ENCODE results near the gene STIM2. TPM values are rescaled to one million over a fixed set of nuclear protein-coding genes. Genes with fewer than 3 reads are reported as not detected.

STIM2 gene
- polyA plus RNA-seq, 1 donor (not counting 4 experiments of a cell fraction or from before 2014, with no cell fraction given) = 20.7 TPM

DNA sequence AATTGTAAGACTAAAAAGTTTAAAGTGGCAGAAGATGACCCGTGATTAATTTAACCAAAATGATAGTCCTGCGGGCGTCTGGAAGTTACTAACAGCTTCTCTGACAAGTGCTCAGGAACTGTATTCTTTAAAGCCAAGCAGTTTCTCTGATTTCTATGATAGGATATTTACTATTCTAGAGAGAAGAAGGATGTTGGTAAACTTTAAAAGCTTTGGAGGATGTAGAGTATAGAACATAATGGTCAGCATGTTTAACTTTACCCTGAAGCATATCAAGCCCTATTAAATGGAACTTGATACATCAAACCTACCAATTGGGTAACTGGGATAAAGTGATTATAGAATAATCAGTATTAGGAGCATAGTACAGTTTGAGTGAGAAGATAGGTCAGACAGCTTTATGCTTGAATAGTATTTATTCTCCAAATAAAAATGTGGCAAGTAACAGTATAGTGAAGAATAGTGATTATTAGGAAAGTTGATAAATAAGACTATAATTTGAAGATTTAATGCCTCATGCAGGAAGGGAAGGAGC is 1.8 kb downstream of the STIM2 start:
- Histone ChIP-seq H3K9ac (ENCODE audit: control insufficient read depth, extremely low read depth, insufficient read depth, low read length) (peak overlapping the region; percentile 88), H3K36me3 (ENCODE audit: control insufficient read depth in 2 of 2, extremely low read depth in 1 of 2, insufficient read depth in 2 of 2, low read length in 2 of 2) (no peaks in the 10 kb centered on the region), H4K20me1 (ENCODE audit: control insufficient read depth, extremely low read depth, insufficient read depth, low read length) (no peaks in the 10 kb centered on the region), H3K4me3 (ENCODE audit: control insufficient read depth in 2 of 3, extremely low read depth in 1 of 3, insufficient read depth in 2 of 3, low read depth in 1 of 3, low read length in 3 of 3) (peak overlapping the region; percentile 79 to 98 (median 97)), H3K9me1 (ENCODE audit: control insufficient read depth, extremely low read depth, insufficient read depth, low read length) (no peaks in the 10 kb centered on the region), H3K79me2 (ENCODE audit: control insufficient read depth, insufficient read depth, low read length) (peaks cover 44% of the 10 kb centered on the region), H3K27ac (ENCODE audit: control insufficient read depth, insufficient read depth, low read length) (no peak overlapping the region), H3K9me3 (ENCODE audit: control insufficient read depth, low read depth, low read length) (no peaks in the 10 kb centered on the region), H3K27me3 (ENCODE audit: control insufficient read depth, extremely low read depth, insufficient read depth, low read length) (no peaks in the 10 kb centered on the region), H2AFZ (ENCODE audit: control insufficient read depth, low read length) (no peak overlapping the region), H3K4me1 (ENCODE audit: control insufficient read depth, extremely low read depth, insufficient read depth, low read length) (peaks cover 18% of the 10 kb centered on the region), H3K4me2 (ENCODE audit: control insufficient read depth, extremely low read depth, insufficient read depth, low read depth, low read length) (peak overlapping the region; percentile 88)
- TF ChIP-seq EZH2 (IDR thresholded peaks at IDR 0.05; ENCODE audit: low read length) = no peak
- FAIRE-seq (no peak), DNase-seq (ENCODE audit: low read depth, low spot score) (no peak)
- dilution Hi-C loops (cut with MboI; ENCODE audit: extremely low pct_ligation_motif_present, low sequenced_read_pairs) = no loop called here

DNA sequence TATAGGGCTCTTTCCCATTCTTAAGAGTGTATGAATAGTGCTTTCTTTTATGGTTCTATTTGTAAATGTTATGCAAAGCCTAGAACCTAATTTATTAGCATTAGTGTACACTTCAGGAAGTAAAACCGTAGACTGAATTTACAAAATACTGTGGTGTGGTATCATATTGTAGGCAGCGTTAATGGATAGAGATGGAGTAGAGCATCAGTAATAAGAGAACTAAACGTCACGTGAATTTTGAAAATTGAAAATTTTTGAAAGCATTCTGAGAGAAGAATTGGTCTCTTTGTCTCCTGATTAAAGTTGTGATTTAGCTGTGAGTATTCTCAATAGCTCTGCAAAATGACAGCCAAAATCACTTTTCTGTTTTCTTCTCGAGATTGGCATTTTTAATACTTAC is 2.9 kb downstream of the STIM2 start:
- peak overlapping the region; percentile 88 for H3K4me2 ChIP-seq (ENCODE audit: control insufficient read depth, extremely low read depth, insufficient read depth, low read depth, low read length)

More for the DNA sequence above, 2.9 kb downstream of the STIM2 start:
- no peaks in the 10 kb centered on the region for H3K36me3 ChIP-seq (ENCODE audit: control insufficient read depth in 2 of 2, extremely low read depth in 1 of 2, insufficient read depth in 2 of 2, low read length in 2 of 2)
- no peaks in the 10 kb centered on the region for H3K9me3 ChIP-seq (ENCODE audit: control insufficient read depth, low read depth, low read length)
- FAIRE-seq = no peak
- dilution Hi-C loops (cut with MboI; ENCODE audit: extremely low pct_ligation_motif_present, low sequenced_read_pairs) = no loop called here
- H3K4me3 ChIP-seq (ENCODE audit: control insufficient read depth in 2 of 3, extremely low read depth in 1 of 3, insufficient read depth in 2 of 3, low read depth in 1 of 3, low read length in 3 of 3) = no peak overlapping the region
- no peak for DNase-seq (ENCODE audit: low read depth, low spot score)
- no peak overlapping the region for H3K9ac ChIP-seq (ENCODE audit: control insufficient read depth, extremely low read depth, insufficient read depth, low read length)
- no peaks in the 10 kb centered on the region for H3K9me1 ChIP-seq (ENCODE audit: control insufficient read depth, extremely low read depth, insufficient read depth, low read length)
- TF ChIP-seq EZH2 (IDR thresholded peaks at IDR 0.05; ENCODE audit: low read length) (no peak), CTCF (optimal IDR thresholded peaks at IDR 0.05 in 1 of 3, IDR thresholded peaks at IDR 0.05 in 1 of 3, conservative IDR thresholded peaks at IDR 0.05 in 1 of 3; ENCODE audit: extremely low read depth in 1 of 3, insufficient read depth in 2 of 3, low read length in 3 of 3) (no peak)
- H3K79me2 ChIP-seq (ENCODE audit: control insufficient read depth, insufficient read depth, low read length) = peaks cover 45% of the 10 kb centered on the region
- peak overlapping the region; percentile 31 for H2AFZ ChIP-seq (ENCODE audit: control insufficient read depth, low read length)
- H3K4me1 ChIP-seq (ENCODE audit: control insufficient read depth, extremely low read depth, insufficient read depth, low read length) = peaks cover 16% of the 10 kb centered on the region
- no peaks in the 10 kb centered on the region for H3K27me3 ChIP-seq (ENCODE audit: control insufficient read depth, extremely low read depth, insufficient read depth, low read length)
- no peak overlapping the region for H3K27ac ChIP-seq (ENCODE audit: control insufficient read depth, insufficient read depth, low read length)
- H4K20me1 ChIP-seq (ENCODE audit: control insufficient read depth, extremely low read depth, insufficient read depth, low read length) = no peaks in the 10 kb centered on the region

All from keratinocyte (primary cell).